Smooth muscle cell (in vitro differentiated cells): ENCODE data around the gene TNFRSF11A. TPM values are rescaled to one million over a fixed set of nuclear protein-coding genes. Genes with fewer than 3 reads are reported as not detected.

Experiments used
- DNase-seq: peaks from one replicate; lab custom pipeline; 2025; ENCODE audit not compliant: unreplicated experiment; lab: John Stamatoyannopoulos, UW
- H2AFZ ChIP-seq: fragments of 200-600 bp; sonication (generic); 2 replicates; pipeline ENCODE4 v1.6.0; 2016; ENCODE audit warnings: antibody characterized with exemption, low read depth, mild to moderate bottlenecking
- H3F3A ChIP-seq: fragments of 200-600 bp; sonication (generic); 2 replicates; pipeline ENCODE4 v1.6.0; 2017; ENCODE audit warnings: antibody characterized with exemption, low read depth
- H3K27ac ChIP-seq: fragments of 200-600 bp; sonication (generic); 2 replicates; pipeline ENCODE4 v1.5.1; 2016; ENCODE audit warnings: low read depth, mild to moderate bottlenecking
- H3K27me3 ChIP-seq: fragments of 200-600 bp; sonication (generic); 2 replicates; pipeline ENCODE4 v1.6.1; 2016; ENCODE audit warnings: low read depth, mild to moderate bottlenecking
- H3K36me3 ChIP-seq: fragments of 200-600 bp; sonication (generic); 2 replicates; pipeline ENCODE4 v1.5.1; 2016; ENCODE audit warnings: low read depth
- H3K4me1 ChIP-seq: fragments of 200-600 bp; sonication (generic); 2 replicates; pipeline ENCODE4 v1.5.1; 2016; ENCODE audit warnings: low read depth
- H3K4me2 ChIP-seq: fragments of 200-600 bp; sonication (generic); 2 replicates; pipeline ENCODE4 v1.6.0; 2016; ENCODE audit warnings: mild to moderate bottlenecking
- H3K4me3 ChIP-seq: fragments of 200-600 bp; sonication (generic); 2 replicates; pipeline ENCODE4 v1.5.1; 2016; ENCODE audit warnings: mild to moderate bottlenecking
- H3K79me2 ChIP-seq: fragments of 200-600 bp; sonication (generic); 2 replicates; pipeline ENCODE4 v1.6.0; 2016; ENCODE audit warnings: low read depth, mild to moderate bottlenecking
- H3K9ac ChIP-seq: fragments of 200-600 bp; sonication (generic); 2 replicates; pipeline ENCODE4 v1.6.0; 2016; ENCODE audit warnings: low read depth
- H3K9me3 ChIP-seq: fragments of 200-600 bp; sonication (generic); replicated peaks from 2 replicates; pipeline ENCODE4 v1.5.1; 2016; ENCODE audit warnings: low read depth
- H4K20me1 ChIP-seq: fragments of 200-600 bp; sonication (generic); 2 replicates; pipeline ENCODE4 v1.6.0; 2016; ENCODE audit warnings: low read depth
- WGBS: methylation state at CpG from one replicate; pipeline ENCODE4 v1.1.7; 2016; ENCODE audit warnings: low lambda C conversion rate; 5-methylcytosine and 5-hydroxymethylcytosine counted together
- polyA plus RNA-seq: library from polyadenylated mRNA; unstranded; fragments of >200 nt; fragmentation: Nextera tagmentation; extraction: Ambion mirVana; gene quantifications from 2 replicates; pipeline ENCODE4 v1.2.1, GENCODE V29; 2016
- total RNA-seq: library from RNA; depleted of rRNA; stranded (reverse); fragments of >200 nt; gene quantifications from 2 replicates; pipeline ENCODE4 v1.2.3, GENCODE V29; 2014
- TF ChIP-seq, protein P1 (sequence below): fragments of 200-600 bp; sonication (generic); IDR thresholded peaks from 2 replicates; pipeline ENCODE4 v1.5.1; 2017; ENCODE audit warnings: borderline replicate concordance, mild to moderate bottlenecking, antibody characterized with exemption; ENCODE audit not compliant: insufficient read depth, poor library complexity, severe bottlenecking

The TNFRSF11A gene
- total and polyA plus RNA-seq, 2 experiments from 2014 or later = under 0.01 TPM; not detected in 1

DNA sequence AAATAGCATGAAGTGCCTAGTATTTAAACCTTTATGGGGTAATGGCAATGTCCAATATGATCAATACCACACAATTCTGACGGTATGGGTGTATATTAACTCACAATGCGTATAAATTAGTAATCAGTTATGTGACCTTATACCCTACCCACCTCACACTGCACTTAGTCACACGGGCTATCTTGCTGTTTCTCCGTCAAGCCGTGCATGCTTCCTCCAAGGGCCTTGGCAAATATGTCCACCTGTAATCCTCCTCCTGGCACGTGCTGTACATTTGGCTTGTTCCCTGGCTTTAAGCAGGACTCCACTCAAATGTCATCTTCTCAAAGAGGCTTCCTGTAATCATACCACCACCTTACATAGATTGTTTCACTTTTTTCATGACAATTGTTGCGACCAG lies 12.2 kb downstream of the TNFRSF11A start:
- Histone ChIP-seq H2AFZ (no peak overlapping the region), H3K27ac (no peak overlapping the region), H3K4me2 (no peak overlapping the region), H3K4me1 (peaks cover 10% of the 10 kb centered on the region), H3K4me3 (no peak overlapping the region), H3K9ac (no peak overlapping the region), H3K36me3 (no peaks in the 10 kb centered on the region), H3K9me3 (no peaks in the 10 kb centered on the region), H3F3A (no peaks in the 10 kb centered on the region), H4K20me1 (no peaks in the 10 kb centered on the region), H3K27me3 (peaks cover 54% of the 10 kb centered on the region), H3K79me2 (no peaks in the 10 kb centered on the region)
- TF ChIP-seq, protein P1, sequence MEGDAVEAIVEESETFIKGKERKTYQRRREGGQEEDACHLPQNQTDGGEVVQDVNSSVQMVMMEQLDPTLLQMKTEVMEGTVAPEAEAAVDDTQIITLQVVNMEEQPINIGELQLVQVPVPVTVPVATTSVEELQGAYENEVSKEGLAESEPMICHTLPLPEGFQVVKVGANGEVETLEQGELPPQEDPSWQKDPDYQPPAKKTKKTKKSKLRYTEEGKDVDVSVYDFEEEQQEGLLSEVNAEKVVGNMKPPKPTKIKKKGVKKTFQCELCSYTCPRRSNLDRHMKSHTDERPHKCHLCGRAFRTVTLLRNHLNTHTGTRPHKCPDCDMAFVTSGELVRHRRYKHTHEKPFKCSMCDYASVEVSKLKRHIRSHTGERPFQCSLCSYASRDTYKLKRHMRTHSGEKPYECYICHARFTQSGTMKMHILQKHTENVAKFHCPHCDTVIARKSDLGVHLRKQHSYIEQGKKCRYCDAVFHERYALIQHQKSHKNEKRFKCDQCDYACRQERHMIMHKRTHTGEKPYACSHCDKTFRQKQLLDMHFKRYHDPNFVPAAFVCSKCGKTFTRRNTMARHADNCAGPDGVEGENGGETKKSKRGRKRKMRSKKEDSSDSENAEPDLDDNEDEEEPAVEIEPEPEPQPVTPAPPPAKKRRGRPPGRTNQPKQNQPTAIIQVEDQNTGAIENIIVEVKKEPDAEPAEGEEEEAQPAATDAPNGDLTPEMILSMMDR = no peak
- 96% methylated on average over 7 of the region's 7 CpGs for WGBS
- DNase-seq = no peak

DNA sequence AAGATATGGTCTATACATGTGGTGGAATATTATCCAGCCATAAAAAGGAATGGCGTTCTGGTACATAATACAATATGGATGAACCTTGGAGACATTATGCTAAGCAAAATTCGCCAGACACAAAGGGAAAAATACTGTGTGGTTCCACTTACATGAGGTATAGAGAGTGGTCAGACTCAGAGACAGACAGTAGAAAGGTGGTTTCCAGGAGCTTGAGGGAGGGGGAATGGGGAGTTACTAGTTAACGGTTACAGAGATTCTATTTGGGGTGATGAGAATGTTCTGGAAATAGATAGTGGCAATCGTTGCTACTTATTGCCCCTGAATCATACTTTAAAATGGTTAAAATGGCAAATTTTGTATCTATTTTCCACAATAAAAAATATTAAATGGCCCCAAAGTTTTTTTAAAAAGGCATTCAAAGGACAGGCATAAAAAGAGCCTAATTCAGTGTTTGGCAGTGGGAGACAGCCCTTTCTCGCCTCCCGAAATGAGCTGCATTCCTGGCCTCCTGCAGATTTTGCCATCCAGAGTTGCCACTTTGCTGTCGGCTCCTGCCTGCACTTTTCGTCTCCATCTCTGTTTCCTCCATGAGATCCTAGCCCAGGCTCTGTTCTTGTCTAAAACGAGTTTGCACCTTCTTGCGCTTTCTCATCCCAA lies 13.5 kb downstream of the TNFRSF11A start:
- Histone ChIP-seq H2AFZ (no peak overlapping the region), H3F3A (no peaks in the 10 kb centered on the region), H3K9ac (no peak overlapping the region), H3K36me3 (no peaks in the 10 kb centered on the region), H3K4me2 (no peak overlapping the region), H3K27ac (no peak overlapping the region), H3K4me1 (peaks cover 10% of the 10 kb centered on the region), H3K27me3 (peaks cover 57% of the 10 kb centered on the region), H3K9me3 (no peaks in the 10 kb centered on the region), H3K79me2 (no peaks in the 10 kb centered on the region), H3K4me3 (no peak overlapping the region), H4K20me1 (no peaks in the 10 kb centered on the region)
- WGBS = 61% methylated on average over 10 of the region's 10 CpGs
- DNase-seq = no peak
- TF ChIP-seq, protein P1 = no peak

DNA sequence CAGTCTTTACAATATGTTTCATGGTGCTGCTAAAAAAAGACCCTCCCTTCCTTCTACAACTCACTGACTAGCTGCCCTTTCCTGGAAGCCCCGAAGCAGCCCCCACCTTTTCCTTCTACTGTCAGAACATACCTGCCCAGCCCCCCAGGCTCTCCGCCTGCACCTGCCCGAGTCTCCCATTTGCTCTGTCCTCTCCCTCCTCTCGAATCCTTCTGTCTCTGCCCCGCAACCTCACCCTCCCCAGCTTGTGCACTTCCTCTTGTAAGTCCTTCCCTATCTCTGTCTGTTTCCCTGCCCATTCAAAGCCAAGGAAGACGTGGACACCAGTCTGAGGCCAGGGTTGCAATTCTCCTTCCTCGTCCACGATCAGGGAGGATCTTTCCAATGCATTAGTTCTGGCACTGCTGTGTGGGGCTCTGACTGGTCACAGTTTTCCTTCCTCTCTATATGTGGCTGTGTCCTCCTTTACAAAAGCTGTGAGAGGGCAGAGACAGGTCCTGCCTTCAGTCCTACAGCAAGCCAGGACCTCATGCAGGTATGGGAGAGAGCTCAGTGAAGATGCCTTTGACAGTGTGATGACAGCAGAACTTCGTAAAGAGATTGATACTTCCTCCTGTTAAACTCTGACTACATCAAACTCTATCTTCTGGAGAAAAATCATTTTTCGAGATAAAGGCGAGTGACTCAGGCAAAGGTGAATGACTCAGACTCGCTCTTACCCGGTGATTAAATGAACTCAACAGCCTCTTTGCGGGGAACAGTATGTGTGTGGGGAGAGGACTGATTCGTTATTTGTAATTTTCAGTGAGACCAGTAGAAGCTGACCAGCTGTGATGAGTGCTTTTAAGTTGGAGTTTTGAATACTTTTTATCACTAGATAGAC lies 14.2 kb downstream of the TNFRSF11A start:
- Histone ChIP-seq H3K4me2 (no peak overlapping the region), H3K27me3 (peaks cover 61% of the 10 kb centered on the region), H3K9ac (no peak overlapping the region), H3K79me2 (no peaks in the 10 kb centered on the region), H3K4me1 (peaks cover 10% of the 10 kb centered on the region), H2AFZ (no peak overlapping the region), H3K27ac (no peak overlapping the region), H3K9me3 (no peaks in the 10 kb centered on the region), H3K4me3 (no peak overlapping the region), H3K36me3 (no peaks in the 10 kb centered on the region), H4K20me1 (no peaks in the 10 kb centered on the region), H3F3A (no peaks in the 10 kb centered on the region)
- TF ChIP-seq, protein P1 = no peak
- 35% methylated on average over 15 of the region's 15 CpGs for WGBS
- no peak for DNase-seq
